Peyer's patch (tissue), 4 donors: Measurements from ENCODE around the gene RSU1.

Source experiments
- POLR2A ChIP-seq, 2 donors: fragments of 450-650 bp; IDR thresholded peaks; one replicate each; pipeline ENCODE4 v1.5.1; 2017; ENCODE audit warnings: antibody characterized with exemption in 2 of 2, mild to moderate bottlenecking in 2 of 2, moderate library complexity in 2 of 2
- TF ChIP-seq, protein P1 (sequence below), 6 experiments: fragments of 450-650 bp in 4 of 6; fragments of 200-600 bp in 2 of 6; sonication (generic) in 1 of 6; IDR thresholded peaks; one replicate each; pipeline ENCODE4 v1.5.1; 2017 to 2019; ENCODE audit warnings: antibody characterized with exemption in 6 of 6, mild to moderate bottlenecking in 3 of 6, moderate library complexity in 1 of 6

GRCh38 chr10:16644146-16644545 lies 173.1 kb downstream of the RSU1 start:
- TF ChIP-seq, protein P1, sequence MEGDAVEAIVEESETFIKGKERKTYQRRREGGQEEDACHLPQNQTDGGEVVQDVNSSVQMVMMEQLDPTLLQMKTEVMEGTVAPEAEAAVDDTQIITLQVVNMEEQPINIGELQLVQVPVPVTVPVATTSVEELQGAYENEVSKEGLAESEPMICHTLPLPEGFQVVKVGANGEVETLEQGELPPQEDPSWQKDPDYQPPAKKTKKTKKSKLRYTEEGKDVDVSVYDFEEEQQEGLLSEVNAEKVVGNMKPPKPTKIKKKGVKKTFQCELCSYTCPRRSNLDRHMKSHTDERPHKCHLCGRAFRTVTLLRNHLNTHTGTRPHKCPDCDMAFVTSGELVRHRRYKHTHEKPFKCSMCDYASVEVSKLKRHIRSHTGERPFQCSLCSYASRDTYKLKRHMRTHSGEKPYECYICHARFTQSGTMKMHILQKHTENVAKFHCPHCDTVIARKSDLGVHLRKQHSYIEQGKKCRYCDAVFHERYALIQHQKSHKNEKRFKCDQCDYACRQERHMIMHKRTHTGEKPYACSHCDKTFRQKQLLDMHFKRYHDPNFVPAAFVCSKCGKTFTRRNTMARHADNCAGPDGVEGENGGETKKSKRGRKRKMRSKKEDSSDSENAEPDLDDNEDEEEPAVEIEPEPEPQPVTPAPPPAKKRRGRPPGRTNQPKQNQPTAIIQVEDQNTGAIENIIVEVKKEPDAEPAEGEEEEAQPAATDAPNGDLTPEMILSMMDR (IDR thresholded peaks at IDR 0.05): no peak
- no peak for TF ChIP-seq POLR2A (IDR thresholded peaks at IDR 0.05)
